HS-5 (cell line): ENCODE data around the gene LIN28B.
"Not testable (repeated sequence)": the region's sequence is repeated elsewhere in the genome, so short reads cannot be mapped to it uniquely, and the experiment has no call there.

Experiments
- DNase-seq: peaks from one replicate; pipeline ENCODE4 v3.0.0-alpha.2; 2012; ENCODE audit warnings: low read depth

LIN28B gene

GRCh38 chr6:104955927-104956730 lies 778 bp upstream of the LIN28B start:
- no peak for DNase-seq

- no peak for DNase-seq
Observed at GRCh38 chr6:104957301-104958177, 632 bp downstream of the LIN28B start.

GRCh38 chr6:104958178-104959025 lies 1.5 kb downstream of the LIN28B start:
- no peak for DNase-seq

GRCh38 chr6:104959026-104959858 lies 2.3 kb downstream of the LIN28B start:
- DNase-seq: no peak

- no peak for DNase-seq
Observed at GRCh38 chr6:104969108-104969507, 12.2 kb downstream of the LIN28B start.

GRCh38 chr6:104969785-104970581 lies 13.1 kb downstream of the LIN28B start:
- DNase-seq: no peak

GRCh38 chr6:104973404-104973803 lies 16.5 kb downstream of the LIN28B start:
- no peak for DNase-seq

- no peak for DNase-seq
Observed at GRCh38 chr6:104983296-104983695, 26.4 kb downstream of the LIN28B start.

- no peak for DNase-seq
Observed at GRCh38 chr6:104983776-104984175, 26.9 kb downstream of the LIN28B start.

GRCh38 chr6:104984831-104985230 lies 27.9 kb downstream of the LIN28B start:
- DNase-seq: no peak

- not testable (repeated sequence) for DNase-seq
Observed at GRCh38 chr6:104985875-104986274, 29.0 kb downstream of the LIN28B start.

GRCh38 chr6:104986625-104987024 lies 29.7 kb downstream of the LIN28B start:
- no peak for DNase-seq

GRCh38 chr6:104987218-104987617 lies 30.3 kb downstream of the LIN28B start:
- DNase-seq: no peak

- no peak for DNase-seq
Observed at GRCh38 chr6:104990085-104990484, 33.2 kb downstream of the LIN28B start.

GRCh38 chr6:104991062-104991461 lies 34.2 kb downstream of the LIN28B start:
- DNase-seq: not testable (repeated sequence)

GRCh38 chr6:104993576-104993975 lies 36.7 kb downstream of the LIN28B start:
- DNase-seq: not testable (repeated sequence)

- DNase-seq: peak; percentile 18
Observed at GRCh38 chr6:104995989-104996617, 39.2 kb downstream of the LIN28B start.

- DNase-seq: no peak
Observed at GRCh38 chr6:105001063-105001462, 44.2 kb downstream of the LIN28B start.

GRCh38 chr6:105001906-105002305 lies 45.0 kb downstream of the LIN28B start:
- DNase-seq: no peak

- DNase-seq: no peak
Observed at GRCh38 chr6:105005451-105005850, 48.5 kb downstream of the LIN28B start.
